ENCODE measurements around the gene TKT.

Gene TKT

GRCh38 chr3:53189276-53189675 is 66.5 kb downstream of the TKT start:
- Histone ChIP-seq H3K4me1 (ENCODE audit: control insufficient read depth, insufficient read depth, low read length) (peaks cover 6% of the 10 kb centered on the region), H3K4me3 (ENCODE audit: low read depth, low read length) (no peak overlapping the region), H3K36me3 (ENCODE audit: control insufficient read depth, insufficient read depth, low read length) (peaks cover 42% of the 10 kb centered on the region), H3K27me3 (ENCODE audit: control insufficient read depth, insufficient read depth, low read length) (no peaks in the 10 kb centered on the region), H3K9me3 (ENCODE audit: control insufficient read depth, insufficient read depth, low read length) (no peaks in the 10 kb centered on the region), H3K9ac (ENCODE audit: low read depth, low read length) (no peak overlapping the region)

- H3K9ac ChIP-seq (ENCODE audit: low read depth, low read length) = no peak overlapping the region
- H3K4me3 ChIP-seq (ENCODE audit: low read depth, low read length) = no peak overlapping the region
- H3K27me3 ChIP-seq (ENCODE audit: control insufficient read depth, insufficient read depth, low read length) = no peaks in the 10 kb centered on the region
- H3K36me3 ChIP-seq (ENCODE audit: control insufficient read depth, insufficient read depth, low read length) = peaks cover 44% of the 10 kb centered on the region
- no peaks in the 10 kb centered on the region for H3K9me3 ChIP-seq (ENCODE audit: control insufficient read depth, insufficient read depth, low read length)
- peaks cover 2% of the 10 kb centered on the region for H3K4me1 ChIP-seq (ENCODE audit: control insufficient read depth, insufficient read depth, low read length)
Measured at GRCh38 chr3:53188720-53189119, 67.1 kb downstream of the TKT start.

GRCh38 chr3:53188136-53188685 is 67.6 kb downstream of the TKT start:
- no peak overlapping the region for H3K4me3 ChIP-seq (ENCODE audit: low read depth, low read length)
- H3K27me3 ChIP-seq (ENCODE audit: control insufficient read depth, insufficient read depth, low read length) = no peaks in the 10 kb centered on the region
- no peaks in the 10 kb centered on the region for H3K4me1 ChIP-seq (ENCODE audit: control insufficient read depth, insufficient read depth, low read length)
- no peaks in the 10 kb centered on the region for H3K9me3 ChIP-seq (ENCODE audit: control insufficient read depth, insufficient read depth, low read length)
- peaks cover 49% of the 10 kb centered on the region for H3K36me3 ChIP-seq (ENCODE audit: control insufficient read depth, insufficient read depth, low read length)
- H3K9ac ChIP-seq (ENCODE audit: low read depth, low read length) = no peak overlapping the region

- Histone ChIP-seq H3K4me1 (ENCODE audit: control insufficient read depth, insufficient read depth, low read length) (no peaks in the 10 kb centered on the region), H3K36me3 (ENCODE audit: control insufficient read depth, insufficient read depth, low read length) (peaks cover 53% of the 10 kb centered on the region), H3K9ac (ENCODE audit: low read depth, low read length) (no peak overlapping the region), H3K4me3 (ENCODE audit: low read depth, low read length) (no peak overlapping the region), H3K9me3 (ENCODE audit: control insufficient read depth, insufficient read depth, low read length) (no peaks in the 10 kb centered on the region), H3K27me3 (ENCODE audit: control insufficient read depth, insufficient read depth, low read length) (no peaks in the 10 kb centered on the region)
Measured at GRCh38 chr3:53187430-53187829, 68.4 kb downstream of the TKT start.

GRCh38 chr3:53186726-53187125 is 69.1 kb downstream of the TKT start:
- Histone ChIP-seq H3K36me3 (ENCODE audit: control insufficient read depth, insufficient read depth, low read length) (peaks cover 52% of the 10 kb centered on the region), H3K4me3 (ENCODE audit: low read depth, low read length) (no peak overlapping the region), H3K4me1 (ENCODE audit: control insufficient read depth, insufficient read depth, low read length) (no peaks in the 10 kb centered on the region), H3K9me3 (ENCODE audit: control insufficient read depth, insufficient read depth, low read length) (no peaks in the 10 kb centered on the region), H3K27me3 (ENCODE audit: control insufficient read depth, insufficient read depth, low read length) (no peaks in the 10 kb centered on the region), H3K9ac (ENCODE audit: low read depth, low read length) (no peak overlapping the region)

GRCh38 chr3:53185761-53186465 is 69.9 kb downstream of the TKT start:
- peaks cover 58% of the 10 kb centered on the region for H3K36me3 ChIP-seq (ENCODE audit: control insufficient read depth, insufficient read depth, low read length)
- no peaks in the 10 kb centered on the region for H3K9me3 ChIP-seq (ENCODE audit: control insufficient read depth, insufficient read depth, low read length)
- no peaks in the 10 kb centered on the region for H3K4me1 ChIP-seq (ENCODE audit: control insufficient read depth, insufficient read depth, low read length)
- H3K27me3 ChIP-seq (ENCODE audit: control insufficient read depth, insufficient read depth, low read length) = no peaks in the 10 kb centered on the region
- H3K4me3 ChIP-seq (ENCODE audit: low read depth, low read length) = no peak overlapping the region
- no peak overlapping the region for H3K9ac ChIP-seq (ENCODE audit: low read depth, low read length)

GRCh38 chr3:53184701-53185100 is 71.1 kb downstream of the TKT start:
- H3K36me3 ChIP-seq (ENCODE audit: control insufficient read depth, insufficient read depth, low read length) = peaks cover 54% of the 10 kb centered on the region
- H3K4me3 ChIP-seq (ENCODE audit: low read depth, low read length) = no peak overlapping the region
- no peaks in the 10 kb centered on the region for H3K9me3 ChIP-seq (ENCODE audit: control insufficient read depth, insufficient read depth, low read length)

GRCh38 chr3:53183514-53183913 is 72.3 kb downstream of the TKT start:
- peaks cover 45% of the 10 kb centered on the region for H3K36me3 ChIP-seq (ENCODE audit: control insufficient read depth, insufficient read depth, low read length)
- no peaks in the 10 kb centered on the region for H3K4me1 ChIP-seq (ENCODE audit: control insufficient read depth, insufficient read depth, low read length)
- H3K4me3 ChIP-seq (ENCODE audit: low read depth, low read length) = no peak overlapping the region
- H3K9me3 ChIP-seq (ENCODE audit: control insufficient read depth, insufficient read depth, low read length) = no peaks in the 10 kb centered on the region
- no peaks in the 10 kb centered on the region for H3K27me3 ChIP-seq (ENCODE audit: control insufficient read depth, insufficient read depth, low read length)
- H3K9ac ChIP-seq (ENCODE audit: low read depth, low read length) = no peak overlapping the region

More at GRCh38 chr3:53184701-53185100, 71.1 kb downstream of the TKT start:
- no peak overlapping the region for H3K9ac ChIP-seq (ENCODE audit: low read depth, low read length)
- H3K4me1 ChIP-seq (ENCODE audit: control insufficient read depth, insufficient read depth, low read length) = no peaks in the 10 kb centered on the region
- no peaks in the 10 kb centered on the region for H3K27me3 ChIP-seq (ENCODE audit: control insufficient read depth, insufficient read depth, low read length)

- H3K9ac ChIP-seq (ENCODE audit: low read depth, low read length) = no peak overlapping the region
- no peak overlapping the region for H3K4me3 ChIP-seq (ENCODE audit: low read depth, low read length)
- H3K27me3 ChIP-seq (ENCODE audit: control insufficient read depth, insufficient read depth, low read length) = no peaks in the 10 kb centered on the region
- no peaks in the 10 kb centered on the region for H3K4me1 ChIP-seq (ENCODE audit: control insufficient read depth, insufficient read depth, low read length)
- no peaks in the 10 kb centered on the region for H3K9me3 ChIP-seq (ENCODE audit: control insufficient read depth, insufficient read depth, low read length)
- H3K36me3 ChIP-seq (ENCODE audit: control insufficient read depth, insufficient read depth, low read length) = peaks cover 42% of the 10 kb centered on the region
Measured at GRCh38 chr3:53182764-53183355, 73.0 kb downstream of the TKT start.

- H3K9ac ChIP-seq (ENCODE audit: low read depth, low read length) = no peak overlapping the region
- no peaks in the 10 kb centered on the region for H3K9me3 ChIP-seq (ENCODE audit: control insufficient read depth, insufficient read depth, low read length)
- no peaks in the 10 kb centered on the region for H3K27me3 ChIP-seq (ENCODE audit: control insufficient read depth, insufficient read depth, low read length)
- H3K4me1 ChIP-seq (ENCODE audit: control insufficient read depth, insufficient read depth, low read length) = no peaks in the 10 kb centered on the region
- peaks cover 40% of the 10 kb centered on the region for H3K36me3 ChIP-seq (ENCODE audit: control insufficient read depth, insufficient read depth, low read length)
- no peak overlapping the region for H3K4me3 ChIP-seq (ENCODE audit: low read depth, low read length)
Measured at GRCh38 chr3:53181528-53181927, 74.3 kb downstream of the TKT start.

- Histone ChIP-seq H3K9me3 (ENCODE audit: control insufficient read depth, insufficient read depth, low read length) (no peaks in the 10 kb centered on the region), H3K27me3 (ENCODE audit: control insufficient read depth, insufficient read depth, low read length) (no peaks in the 10 kb centered on the region), H3K4me1 (ENCODE audit: control insufficient read depth, insufficient read depth, low read length) (no peaks in the 10 kb centered on the region), H3K36me3 (ENCODE audit: control insufficient read depth, insufficient read depth, low read length) (peaks cover 34% of the 10 kb centered on the region), H3K4me3 (ENCODE audit: low read depth, low read length) (no peak overlapping the region), H3K9ac (ENCODE audit: low read depth, low read length) (no peak overlapping the region)
Measured at GRCh38 chr3:53181024-53181371, 74.8 kb downstream of the TKT start.
